PC-3 (cell line): ENCODE data around the gene S100A5.

Source experiments
- EZH2 ChIP-seq: fragments of 300-600 bp; sonication (generic); IDR thresholded peaks from one replicate; pipeline ENCODE4 v1.6.1; 2017; ENCODE audit warnings: antibody characterized with exemption, mild to moderate bottlenecking, low read length; ENCODE audit not compliant: unreplicated experiment
- EZH2phosphoT487 ChIP-seq: fragments of 300-600 bp; sonication (generic); IDR thresholded peaks from 2 replicates; pipeline ENCODE4 v1.6.1; 2018; ENCODE audit warnings: mild to moderate bottlenecking, antibody characterized with exemption, low read length, borderline replicate concordance
- TF ChIP-seq, protein P1 (sequence below): fragments of 300-600 bp; sonication (generic); conservative IDR thresholded peaks from 2 replicates; pipeline ENCODE4 v1.5.1; 2017; ENCODE audit warnings: antibody characterized with exemption, low read depth, mild to moderate bottlenecking, low read length

DNA sequence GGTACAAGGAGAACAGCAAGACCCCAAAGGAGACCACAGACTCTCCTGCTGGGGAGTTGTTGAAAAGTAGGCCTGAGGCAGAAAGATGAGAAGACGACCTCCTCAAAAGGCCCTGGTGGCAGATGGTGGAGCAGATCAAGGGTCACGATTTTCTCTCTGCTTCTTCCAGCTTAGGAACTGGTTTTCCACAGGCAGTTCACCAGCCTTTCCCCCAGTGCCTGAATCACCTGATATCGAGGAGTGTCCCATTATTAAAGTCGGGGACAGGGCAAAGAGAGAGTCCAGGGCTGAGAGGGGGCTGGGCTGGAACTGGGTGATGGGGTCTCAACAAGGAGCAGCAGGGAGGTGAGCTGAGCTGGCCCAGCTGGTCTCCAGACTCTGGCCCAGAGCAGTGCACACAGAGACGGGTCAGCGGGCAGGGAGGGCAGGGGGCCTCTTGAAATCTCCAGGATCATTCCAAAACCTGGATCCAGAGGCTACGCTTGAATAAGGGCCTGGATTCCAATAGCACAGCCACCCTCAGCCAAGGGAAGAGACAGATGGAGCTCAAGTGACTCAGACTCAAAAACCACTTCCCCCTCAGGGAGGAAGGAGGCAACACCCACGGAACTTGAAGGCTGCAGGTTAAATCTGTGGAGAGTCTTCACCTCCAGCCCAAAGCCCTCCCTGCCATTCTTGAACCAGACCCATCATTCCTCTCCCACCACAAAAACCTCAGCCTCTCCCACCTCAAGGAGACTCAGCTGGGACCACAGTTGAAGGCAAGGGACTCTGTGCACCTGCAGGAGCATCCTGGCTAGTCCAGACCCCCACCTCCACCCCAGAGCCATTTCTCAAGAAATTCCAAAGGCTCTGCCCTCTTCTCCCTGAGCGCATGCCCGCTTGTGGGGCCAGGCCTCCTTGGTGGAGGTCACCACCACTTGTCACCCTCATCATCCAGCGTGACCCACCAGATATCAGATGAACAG, at the start of gene S100A5:
- TF ChIP-seq, protein P1, sequence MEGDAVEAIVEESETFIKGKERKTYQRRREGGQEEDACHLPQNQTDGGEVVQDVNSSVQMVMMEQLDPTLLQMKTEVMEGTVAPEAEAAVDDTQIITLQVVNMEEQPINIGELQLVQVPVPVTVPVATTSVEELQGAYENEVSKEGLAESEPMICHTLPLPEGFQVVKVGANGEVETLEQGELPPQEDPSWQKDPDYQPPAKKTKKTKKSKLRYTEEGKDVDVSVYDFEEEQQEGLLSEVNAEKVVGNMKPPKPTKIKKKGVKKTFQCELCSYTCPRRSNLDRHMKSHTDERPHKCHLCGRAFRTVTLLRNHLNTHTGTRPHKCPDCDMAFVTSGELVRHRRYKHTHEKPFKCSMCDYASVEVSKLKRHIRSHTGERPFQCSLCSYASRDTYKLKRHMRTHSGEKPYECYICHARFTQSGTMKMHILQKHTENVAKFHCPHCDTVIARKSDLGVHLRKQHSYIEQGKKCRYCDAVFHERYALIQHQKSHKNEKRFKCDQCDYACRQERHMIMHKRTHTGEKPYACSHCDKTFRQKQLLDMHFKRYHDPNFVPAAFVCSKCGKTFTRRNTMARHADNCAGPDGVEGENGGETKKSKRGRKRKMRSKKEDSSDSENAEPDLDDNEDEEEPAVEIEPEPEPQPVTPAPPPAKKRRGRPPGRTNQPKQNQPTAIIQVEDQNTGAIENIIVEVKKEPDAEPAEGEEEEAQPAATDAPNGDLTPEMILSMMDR: no peak
- TF ChIP-seq EZH2: no peak
- TF ChIP-seq EZH2phosphoT487: no peak
